ENCODE results near the gene TM7SF2. TPM values are rescaled to one million over a fixed set of nuclear protein-coding genes. Genes with fewer than 3 reads are reported as not detected.

The TM7SF2 gene
- total and polyA plus RNA-seq, 8 donors, result 7.6 to 118 (median 41.5) TPM

DNA sequence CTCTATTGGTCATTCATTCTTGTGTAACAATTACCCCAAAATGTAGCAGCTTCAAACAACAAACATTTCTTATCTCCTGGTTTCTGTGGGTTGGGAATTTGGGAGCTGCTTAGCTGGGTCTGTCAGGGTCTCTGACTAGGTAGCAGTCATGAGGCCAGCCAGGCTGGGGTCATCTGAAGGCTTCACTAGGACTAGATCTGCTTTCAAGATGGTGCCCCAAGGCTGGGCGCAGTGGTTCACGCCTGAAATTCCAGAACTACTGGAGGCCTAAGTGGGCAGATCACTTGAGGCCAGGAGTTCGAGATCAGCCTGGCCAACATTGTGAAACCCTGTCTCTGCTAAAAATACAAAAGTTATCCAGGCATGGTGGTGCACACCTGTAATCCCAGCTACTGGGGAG, 45.3 kb downstream of the TM7SF2 start:
- intact Hi-C loops (cut with DNase I; ENCODE audit: low total_unique reads), result no loop called here
- H3K27ac ChIP-seq, result no peak overlapping the region
- H3K4me1 ChIP-seq, result no peaks in the 10 kb centered on the region
- WGBS, 5 donors, result 90 to 94% (median 92%) methylated on average over 3 of the region's 3 CpGs
- DNase-seq, result no peak
- no peak overlapping the region for H3K4me3 ChIP-seq
- TF ChIP-seq, protein P1, sequence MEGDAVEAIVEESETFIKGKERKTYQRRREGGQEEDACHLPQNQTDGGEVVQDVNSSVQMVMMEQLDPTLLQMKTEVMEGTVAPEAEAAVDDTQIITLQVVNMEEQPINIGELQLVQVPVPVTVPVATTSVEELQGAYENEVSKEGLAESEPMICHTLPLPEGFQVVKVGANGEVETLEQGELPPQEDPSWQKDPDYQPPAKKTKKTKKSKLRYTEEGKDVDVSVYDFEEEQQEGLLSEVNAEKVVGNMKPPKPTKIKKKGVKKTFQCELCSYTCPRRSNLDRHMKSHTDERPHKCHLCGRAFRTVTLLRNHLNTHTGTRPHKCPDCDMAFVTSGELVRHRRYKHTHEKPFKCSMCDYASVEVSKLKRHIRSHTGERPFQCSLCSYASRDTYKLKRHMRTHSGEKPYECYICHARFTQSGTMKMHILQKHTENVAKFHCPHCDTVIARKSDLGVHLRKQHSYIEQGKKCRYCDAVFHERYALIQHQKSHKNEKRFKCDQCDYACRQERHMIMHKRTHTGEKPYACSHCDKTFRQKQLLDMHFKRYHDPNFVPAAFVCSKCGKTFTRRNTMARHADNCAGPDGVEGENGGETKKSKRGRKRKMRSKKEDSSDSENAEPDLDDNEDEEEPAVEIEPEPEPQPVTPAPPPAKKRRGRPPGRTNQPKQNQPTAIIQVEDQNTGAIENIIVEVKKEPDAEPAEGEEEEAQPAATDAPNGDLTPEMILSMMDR (IDR thresholded peaks at IDR 0.05), result no peak
- TF ChIP-seq POLR2A (IDR thresholded peaks at IDR 0.05) (no peak), POLR2AphosphoS5 (IDR thresholded peaks at IDR 0.05) (no peak), EP300 (IDR thresholded peaks at IDR 0.05) (no peak)
- no peaks in the 10 kb centered on the region for H3K9me3 ChIP-seq
- no peaks in the 10 kb centered on the region for H3K27me3 ChIP-seq
- H3K36me3 ChIP-seq, result no peaks in the 10 kb centered on the region

DNA sequence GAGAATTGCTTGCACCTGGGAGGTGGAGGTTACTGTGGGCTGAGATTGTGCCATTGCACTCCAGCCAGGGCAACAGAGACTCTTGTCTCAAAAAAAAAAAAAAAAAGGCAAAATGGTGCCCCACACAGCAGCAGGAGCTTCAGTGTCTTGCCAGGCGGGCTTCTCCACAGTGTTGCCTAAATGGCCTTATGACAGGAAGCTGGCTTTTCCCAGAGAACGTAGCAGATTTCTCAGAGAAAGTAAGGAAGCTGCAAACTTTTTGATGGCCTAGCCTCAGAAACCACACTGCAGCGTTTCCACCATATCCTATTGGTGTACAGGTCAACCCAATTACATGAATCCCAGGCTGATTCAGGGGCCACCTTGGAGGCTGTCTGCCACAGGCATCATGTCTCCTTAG, 45.7 kb downstream of the TM7SF2 start:
- Histone ChIP-seq H3K27me3 (no peaks in the 10 kb centered on the region), H3K36me3 (no peaks in the 10 kb centered on the region), H3K27ac (no peak overlapping the region), H3K9me3 (no peaks in the 10 kb centered on the region), H3K4me1 (no peaks in the 10 kb centered on the region), H3K4me3 (no peak overlapping the region)
- DNase-seq, result no peak
- intact Hi-C loops (cut with DNase I; ENCODE audit: low total_unique reads), result no loop called here
- TF ChIP-seq, protein P1 (IDR thresholded peaks at IDR 0.05), result no peak
- TF ChIP-seq POLR2A (IDR thresholded peaks at IDR 0.05) (no peak), EP300 (IDR thresholded peaks at IDR 0.05) (no peak), POLR2AphosphoS5 (IDR thresholded peaks at IDR 0.05) (no peak)
- 61 to 87% (median 78%) methylated on average over 3 of the region's 3 CpGs for WGBS, 5 donors

DNA sequence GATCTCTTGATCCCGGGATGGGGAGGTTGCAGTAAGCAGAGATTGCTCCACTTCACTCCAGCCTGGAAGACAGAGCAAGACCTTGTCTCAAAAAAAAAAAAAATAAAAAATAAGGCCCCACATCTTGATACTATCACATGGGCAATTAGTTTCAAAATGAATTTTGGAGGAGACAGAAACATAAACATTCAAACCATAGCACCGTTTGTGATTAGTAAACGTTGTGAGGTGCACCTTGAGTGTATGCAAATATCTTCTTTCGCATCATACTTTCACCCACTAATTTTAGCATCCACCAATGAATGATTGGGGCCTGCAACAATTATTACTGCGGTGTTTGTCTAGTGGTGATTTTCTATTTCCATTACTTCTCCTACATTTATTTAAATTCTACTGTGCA, 47.3 kb downstream of the TM7SF2 start:
- no peak for DNase-seq
- Histone ChIP-seq H3K4me1 (no peaks in the 10 kb centered on the region), H3K27ac (no peak overlapping the region), H3K9me3 (no peaks in the 10 kb centered on the region), H3K27me3 (no peaks in the 10 kb centered on the region), H3K4me3 (no peak overlapping the region), H3K36me3 (no peaks in the 10 kb centered on the region)
- intact Hi-C loops (cut with DNase I; ENCODE audit: low total_unique reads), result no loop called here
- 57 to 71% (median 62%) methylated on average over 5 of the region's 5 CpGs for WGBS, 5 donors
- no peak for TF ChIP-seq POLR2A (IDR thresholded peaks at IDR 0.05)
- no peak for TF ChIP-seq POLR2AphosphoS5 (IDR thresholded peaks at IDR 0.05)
- TF ChIP-seq, protein P1 (IDR thresholded peaks at IDR 0.05), result no peak

DNA sequence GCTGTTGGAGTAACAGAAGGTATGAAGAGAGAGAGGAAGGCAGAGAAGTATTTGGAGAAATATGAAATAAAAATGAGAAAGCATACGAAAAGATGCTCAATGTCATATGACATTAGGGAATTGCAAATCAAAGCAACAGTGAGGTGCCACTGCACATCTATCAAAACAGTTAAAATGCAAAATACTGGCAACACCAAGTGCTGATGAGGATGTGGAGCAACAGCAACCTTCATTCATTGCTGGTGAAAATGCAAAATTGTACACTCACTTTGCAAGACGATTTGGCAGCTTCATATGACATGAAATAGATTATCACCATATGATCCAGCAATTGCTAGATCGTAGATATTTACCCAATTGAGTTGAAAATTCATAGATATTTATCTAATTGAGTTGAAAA, 49.0 kb downstream of the TM7SF2 start:
- peaks cover 0 to 2% (median under 1%) of the 10 kb centered on the region in 4 donors for H3K4me1 ChIP-seq
- no peaks in the 10 kb centered on the region for H3K27me3 ChIP-seq
- DNase-seq, result no peak
- H3K36me3 ChIP-seq, result no peaks in the 10 kb centered on the region
- intact Hi-C loops (cut with DNase I; ENCODE audit: low total_unique reads), result no loop called here
- no peaks in the 10 kb centered on the region for H3K9me3 ChIP-seq
- TF ChIP-seq, protein P1 (IDR thresholded peaks at IDR 0.05), result no peak
- no peak for TF ChIP-seq POLR2A (IDR thresholded peaks at IDR 0.05)
- no peak for TF ChIP-seq EP300 (IDR thresholded peaks at IDR 0.05)
- TF ChIP-seq POLR2AphosphoS5 (IDR thresholded peaks at IDR 0.05), result no peak
- no peak overlapping the region for H3K4me3 ChIP-seq
- no peak overlapping the region for H3K27ac ChIP-seq
- WGBS, 5 donors, result 75 to 85% (median 78%) methylated on average over 3 of the region's 3 CpGs
